Measurements from ENCODE around the gene LNX2.

Gene LNX2

GRCh38 chr13:27559719-27560118 lies 60.6 kb downstream of the LNX2 start:
- no peak for DNase-seq (ENCODE audit: low read depth)

DNA sequence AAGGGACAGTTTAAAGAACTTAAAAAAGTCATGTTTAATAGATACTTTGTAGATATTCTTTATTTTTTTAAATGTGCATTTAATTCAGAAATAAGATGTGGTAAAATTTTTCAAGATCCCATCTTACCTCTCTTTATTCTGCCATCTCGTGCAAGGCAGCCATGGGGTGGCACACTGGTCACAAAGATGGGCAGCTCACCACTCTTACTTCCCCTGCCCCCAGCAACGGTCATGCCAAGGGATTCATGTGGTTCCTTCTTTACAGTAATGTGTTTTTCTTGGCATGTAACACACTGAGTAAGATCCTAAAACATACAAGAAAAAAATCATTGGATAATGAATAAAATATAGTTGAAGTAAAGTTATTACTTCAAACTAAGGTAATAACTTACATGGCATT lies 64.2 kb downstream of the LNX2 start:
- DNase-seq (ENCODE audit: low read depth): peak; percentile 24

DNA sequence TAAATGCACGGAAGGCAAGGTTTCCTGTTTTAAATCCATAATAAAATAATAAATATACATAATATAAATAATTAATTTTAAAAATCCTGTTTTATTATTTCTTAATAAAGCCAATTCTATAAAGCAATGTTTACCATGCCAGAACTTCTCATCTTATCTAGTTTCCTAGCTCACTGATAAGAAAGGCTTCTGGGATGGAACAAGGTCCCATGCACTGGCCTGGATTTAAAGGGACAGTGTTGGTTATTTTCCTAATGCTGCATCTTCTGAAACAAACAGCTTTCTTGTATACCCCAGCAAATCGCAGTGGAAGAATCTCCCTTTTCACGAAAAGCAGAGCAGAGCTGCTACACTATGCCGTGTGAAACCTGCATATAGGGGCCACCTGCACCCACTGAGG lies 68.8 kb downstream of the LNX2 start:
- no peak for DNase-seq (ENCODE audit: low read depth)

DNA sequence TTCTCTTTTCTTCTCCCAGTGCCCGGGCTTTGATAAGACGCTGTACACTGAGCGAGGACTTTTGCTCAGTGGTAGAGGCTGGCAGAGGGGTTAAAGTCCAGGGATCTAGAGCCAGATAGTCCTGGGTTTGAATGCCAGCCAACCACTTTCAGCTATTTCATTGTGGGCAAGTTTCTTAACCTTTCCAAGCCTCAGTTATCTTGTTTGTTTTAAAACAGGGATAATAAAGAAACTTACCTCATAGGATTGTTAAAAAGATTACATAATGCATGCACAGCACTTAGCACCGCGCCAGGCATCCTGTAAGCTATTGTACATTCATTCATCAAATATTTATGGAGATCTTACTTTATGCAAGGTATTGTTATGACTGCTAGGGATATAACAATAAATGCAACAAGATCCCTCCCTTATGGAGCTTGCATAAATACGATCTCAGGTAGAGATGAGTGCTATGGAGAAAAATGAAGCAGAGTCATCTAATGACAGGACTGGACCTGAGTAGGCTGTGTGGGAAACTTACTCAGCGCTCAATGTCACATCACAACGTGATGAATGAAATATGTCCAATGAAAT lies 70.8 kb downstream of the LNX2 start:
- no peak for DNase-seq (ENCODE audit: low read depth)

DNA sequence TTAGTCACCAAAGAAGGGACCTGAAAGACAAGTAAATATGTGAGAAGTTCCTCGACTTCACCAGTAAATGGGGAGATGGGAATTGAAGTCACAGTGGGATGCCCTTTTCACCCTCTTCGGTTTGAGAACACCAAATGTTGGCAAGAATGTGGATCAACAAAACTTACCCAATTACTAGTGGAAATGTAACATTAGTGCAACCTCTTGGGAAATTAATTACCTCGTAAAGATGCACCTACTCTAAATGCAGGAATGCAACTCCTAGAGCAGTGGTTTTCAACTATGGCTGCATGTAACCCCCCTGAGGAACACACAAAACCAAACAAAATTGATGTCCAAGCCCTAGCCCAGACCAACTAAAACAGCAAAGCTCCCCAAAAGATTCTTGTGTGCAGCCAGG lies 78.1 kb downstream of the LNX2 start:
- DNase-seq (ENCODE audit: low read depth): no peak

- no peak for DNase-seq (ENCODE audit: low read depth)
These were observed 78.9 kb downstream of the LNX2 start for GRCh38 chr13:27541386-27541785.

- DNase-seq (ENCODE audit: low read depth): no peak
These were observed 83.8 kb downstream of the LNX2 start for GRCh38 chr13:27536361-27537101.

DNA sequence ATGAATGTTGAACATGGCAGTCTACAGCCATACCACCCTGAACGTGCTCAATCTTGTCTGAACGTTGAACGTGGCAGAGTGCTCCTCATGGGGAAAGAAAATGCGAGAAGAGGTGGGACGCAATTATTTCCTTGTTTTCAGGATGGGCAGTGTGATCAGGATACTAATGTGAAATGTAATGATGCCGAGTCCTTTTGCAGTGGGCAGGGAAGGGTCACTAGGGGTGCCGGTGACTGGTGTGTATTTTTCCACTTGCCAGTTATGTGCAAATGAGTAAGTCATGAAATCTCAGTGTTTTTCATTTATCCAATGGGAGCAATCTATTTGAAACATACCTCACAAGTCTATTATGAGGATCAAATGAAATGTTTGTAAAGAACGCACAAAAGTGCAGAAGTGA lies 84.8 kb downstream of the LNX2 start:
- DNase-seq (ENCODE audit: low read depth): no peak

GRCh38 chr13:27534981-27535380 lies 85.3 kb downstream of the LNX2 start:
- no peak for DNase-seq (ENCODE audit: low read depth)

GRCh38 chr13:27534108-27534980 lies 86.0 kb downstream of the LNX2 start:
- DNase-seq (ENCODE audit: low read depth): no peak

GRCh38 chr13:27533155-27533643 lies 87.1 kb downstream of the LNX2 start:
- peak; percentile 26 for DNase-seq (ENCODE audit: low read depth)

DNA sequence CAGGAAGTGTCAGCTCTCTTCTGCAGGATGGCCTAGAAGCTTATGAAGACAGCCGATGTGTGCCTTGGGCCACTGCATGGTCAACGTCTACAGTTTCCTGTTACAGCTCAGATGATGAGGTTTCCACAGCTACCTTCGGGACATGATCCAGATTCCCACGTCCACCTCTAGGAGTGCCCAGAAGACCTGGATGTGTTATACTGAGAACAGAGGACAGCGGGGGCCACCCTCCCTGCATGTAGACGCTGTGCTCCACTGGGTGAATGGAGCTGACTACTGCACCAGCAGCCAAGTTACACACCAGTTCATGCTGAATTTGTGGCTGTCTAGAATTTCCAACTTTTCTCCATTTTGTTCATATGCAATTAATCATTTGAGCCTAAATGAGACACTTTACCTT lies 91.4 kb downstream of the LNX2 start:
- no peak for DNase-seq (ENCODE audit: low read depth)

DNA sequence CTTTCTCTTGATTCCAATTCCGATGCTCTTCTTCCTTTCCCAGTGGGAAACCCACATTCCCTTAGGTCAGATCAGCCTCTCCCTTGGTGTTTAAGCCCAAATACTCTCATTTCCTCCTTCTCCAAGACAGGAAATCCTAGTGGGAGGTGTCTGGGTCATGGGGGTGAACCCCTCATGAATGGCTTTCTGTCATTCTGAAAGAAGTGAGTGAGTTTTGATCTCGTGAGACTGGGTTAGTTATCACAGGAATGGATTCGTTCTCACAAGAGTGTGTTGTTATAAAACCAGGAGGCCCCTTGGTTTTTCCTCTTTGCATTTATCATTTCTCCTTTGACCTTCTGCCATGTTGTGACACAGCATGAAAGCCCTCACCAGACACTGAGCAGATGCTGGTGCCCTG lies 93.8 kb downstream of the LNX2 start:
- DNase-seq (ENCODE audit: low read depth): no peak

- DNase-seq (ENCODE audit: low read depth): no peak
These were observed 95.1 kb downstream of the LNX2 start for GRCh38 chr13:27524981-27525975.

- DNase-seq (ENCODE audit: low read depth): no peak
These were observed 96.8 kb downstream of the LNX2 start for GRCh38 chr13:27523346-27524073.

GRCh38 chr13:27522847-27523246 lies 97.5 kb downstream of the LNX2 start:
- DNase-seq (ENCODE audit: low read depth): no peak

GRCh38 chr13:27516103-27516502 lies 104.2 kb downstream of the LNX2 start:
- no peak for DNase-seq (ENCODE audit: low read depth)

DNA sequence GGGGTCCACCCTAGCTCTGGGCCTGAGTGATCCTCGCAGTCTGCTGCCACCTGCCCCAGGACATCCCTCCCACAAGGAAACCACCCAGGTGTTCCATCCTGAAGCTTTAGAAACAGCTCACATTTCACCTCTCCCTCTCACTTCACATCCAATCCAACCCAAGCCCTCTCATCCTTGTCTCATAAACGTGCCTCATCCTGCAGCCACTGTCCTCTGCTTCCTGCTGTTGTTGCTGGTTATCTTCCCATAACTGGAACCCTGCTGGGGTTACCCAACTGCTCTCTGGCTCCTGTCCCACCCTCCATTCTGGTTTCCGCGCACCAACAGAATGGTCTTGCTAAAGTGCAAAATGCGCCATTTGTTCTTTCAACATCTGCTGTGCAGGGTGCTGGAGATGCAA lies 110.2 kb downstream of the LNX2 start:
- no peak for DNase-seq (ENCODE audit: low read depth)

- DNase-seq (ENCODE audit: low read depth): no peak
These were observed 111.5 kb downstream of the LNX2 start for GRCh38 chr13:27508802-27509201.

GRCh38 chr13:27505792-27506191 lies 114.5 kb downstream of the LNX2 start:
- no peak for DNase-seq (ENCODE audit: low read depth)

DNA sequence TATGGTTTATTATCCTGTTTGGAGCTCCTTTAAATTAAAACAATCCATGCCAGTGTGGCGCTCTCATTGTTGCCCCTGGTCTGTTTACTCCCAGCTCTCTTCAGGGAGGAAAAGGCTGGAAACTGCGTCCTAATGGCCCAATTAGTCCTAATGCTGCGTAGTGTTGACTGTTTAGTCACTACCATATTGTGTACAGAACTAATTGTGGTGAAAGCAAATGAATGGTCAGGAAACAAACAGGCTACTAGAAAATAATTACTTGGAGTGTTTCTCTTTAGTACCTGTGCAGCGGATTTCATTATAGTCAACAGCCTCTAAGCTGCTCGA lies 115.5 kb downstream of the LNX2 start:
- no peak for DNase-seq (ENCODE audit: low read depth)
